ENCODE results near the gene ADIPOR2.

DNA sequence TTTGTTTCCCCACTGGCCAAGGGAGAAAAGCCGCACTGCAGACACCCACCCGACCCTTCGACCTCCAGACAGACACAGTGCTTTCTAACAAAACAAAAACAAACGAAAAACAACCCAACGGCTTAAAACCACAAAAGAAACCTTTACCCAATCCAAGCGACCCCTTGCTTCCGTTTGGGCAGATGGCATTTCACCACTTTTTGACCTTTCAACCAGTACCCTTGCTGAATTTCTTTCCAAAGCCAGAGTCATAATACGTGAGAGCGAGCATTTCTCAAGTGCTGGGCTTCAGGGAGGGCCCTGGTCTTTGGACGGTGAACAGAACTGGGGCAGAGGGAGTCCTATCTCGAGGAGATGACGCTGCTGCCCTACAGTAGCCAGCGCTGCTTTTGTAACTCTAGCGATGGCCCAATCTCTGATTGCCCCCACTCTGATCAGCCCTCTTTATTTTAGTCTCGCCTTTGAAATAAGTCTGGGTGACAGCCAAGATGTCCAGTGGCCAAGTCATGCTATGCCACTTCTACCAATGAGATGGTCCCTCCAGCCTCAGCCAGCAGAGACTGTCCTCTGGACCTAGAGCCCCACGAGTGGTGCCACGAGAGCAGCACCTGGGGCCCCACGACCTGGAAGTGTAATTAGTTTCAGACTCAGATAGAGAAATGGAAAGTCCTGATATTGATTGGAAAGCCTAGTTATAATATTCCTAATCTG is 21.9 kb upstream of the ADIPOR2 start:
- TF ChIP-seq, protein P1, sequence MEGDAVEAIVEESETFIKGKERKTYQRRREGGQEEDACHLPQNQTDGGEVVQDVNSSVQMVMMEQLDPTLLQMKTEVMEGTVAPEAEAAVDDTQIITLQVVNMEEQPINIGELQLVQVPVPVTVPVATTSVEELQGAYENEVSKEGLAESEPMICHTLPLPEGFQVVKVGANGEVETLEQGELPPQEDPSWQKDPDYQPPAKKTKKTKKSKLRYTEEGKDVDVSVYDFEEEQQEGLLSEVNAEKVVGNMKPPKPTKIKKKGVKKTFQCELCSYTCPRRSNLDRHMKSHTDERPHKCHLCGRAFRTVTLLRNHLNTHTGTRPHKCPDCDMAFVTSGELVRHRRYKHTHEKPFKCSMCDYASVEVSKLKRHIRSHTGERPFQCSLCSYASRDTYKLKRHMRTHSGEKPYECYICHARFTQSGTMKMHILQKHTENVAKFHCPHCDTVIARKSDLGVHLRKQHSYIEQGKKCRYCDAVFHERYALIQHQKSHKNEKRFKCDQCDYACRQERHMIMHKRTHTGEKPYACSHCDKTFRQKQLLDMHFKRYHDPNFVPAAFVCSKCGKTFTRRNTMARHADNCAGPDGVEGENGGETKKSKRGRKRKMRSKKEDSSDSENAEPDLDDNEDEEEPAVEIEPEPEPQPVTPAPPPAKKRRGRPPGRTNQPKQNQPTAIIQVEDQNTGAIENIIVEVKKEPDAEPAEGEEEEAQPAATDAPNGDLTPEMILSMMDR (conservative IDR thresholded peaks at IDR 0.05; ENCODE audit: low read depth, low read length): no peak
- no peak for TF ChIP-seq EZH2phosphoT487 (IDR thresholded peaks at IDR 0.05; ENCODE audit: borderline replicate concordance, low read length)

Measured in PC-3 (cell line).